ENCODE data around the gene MAP2K2. TPM values are rescaled to one million over a fixed set of nuclear protein-coding genes. Genes with fewer than 3 reads are reported as not detected.

The MAP2K2 gene
- total RNA-seq, 1 donor from 2014 or later: 155 TPM

DNA sequence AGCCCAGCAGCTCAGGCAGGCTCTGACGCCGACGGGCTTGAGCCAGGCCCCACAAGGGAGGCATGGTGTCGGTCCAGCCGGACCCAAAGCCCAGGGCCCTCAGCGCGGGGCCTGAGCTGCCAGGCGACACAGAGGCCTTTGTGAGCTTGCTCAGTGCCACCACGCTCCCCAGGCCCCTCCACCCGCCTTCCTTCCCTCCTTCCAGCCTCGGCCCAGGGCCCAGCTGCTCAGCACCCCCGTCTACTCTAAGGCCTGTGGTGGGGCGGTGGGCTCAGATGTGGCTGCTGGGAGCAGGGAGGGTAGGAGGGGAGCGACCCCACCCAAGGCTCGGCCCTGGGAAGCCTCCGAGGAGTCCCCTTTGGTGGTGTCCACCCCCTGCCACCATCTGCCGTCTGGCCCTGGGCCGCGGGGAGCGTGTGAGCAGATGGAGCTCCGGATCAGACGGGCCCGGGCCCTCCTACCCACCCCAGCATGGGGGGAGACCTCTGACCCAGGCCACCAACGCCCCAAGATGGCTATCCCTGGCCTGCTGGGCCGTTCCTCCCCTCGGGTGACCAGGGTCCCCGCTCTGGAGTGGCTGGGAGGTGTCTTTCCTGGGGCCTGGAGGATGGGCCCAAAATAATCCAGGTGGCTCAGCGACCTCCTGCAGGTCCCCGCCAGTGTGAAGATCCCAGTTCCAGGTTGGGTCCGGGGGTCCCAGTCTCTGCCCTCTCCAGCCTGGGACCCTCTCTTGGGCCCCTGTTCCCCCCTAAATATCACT, 65.0 kb downstream of the MAP2K2 start:
- Histone ChIP-seq H3K27ac (peak overlapping the region; percentile 90 to 94), H3K9me3 (no peaks in the 10 kb centered on the region), H3K4me3 (peak overlapping the region; percentile 45 to 57), H3K27me3 (no peaks in the 10 kb centered on the region), H3K36me3 (peaks cover 14 to 15% of the 10 kb centered on the region in 2 donors), H3K4me1 (peaks cover 46 to 59% of the 10 kb centered on the region in 2 donors)
- TF ChIP-seq, protein P1, sequence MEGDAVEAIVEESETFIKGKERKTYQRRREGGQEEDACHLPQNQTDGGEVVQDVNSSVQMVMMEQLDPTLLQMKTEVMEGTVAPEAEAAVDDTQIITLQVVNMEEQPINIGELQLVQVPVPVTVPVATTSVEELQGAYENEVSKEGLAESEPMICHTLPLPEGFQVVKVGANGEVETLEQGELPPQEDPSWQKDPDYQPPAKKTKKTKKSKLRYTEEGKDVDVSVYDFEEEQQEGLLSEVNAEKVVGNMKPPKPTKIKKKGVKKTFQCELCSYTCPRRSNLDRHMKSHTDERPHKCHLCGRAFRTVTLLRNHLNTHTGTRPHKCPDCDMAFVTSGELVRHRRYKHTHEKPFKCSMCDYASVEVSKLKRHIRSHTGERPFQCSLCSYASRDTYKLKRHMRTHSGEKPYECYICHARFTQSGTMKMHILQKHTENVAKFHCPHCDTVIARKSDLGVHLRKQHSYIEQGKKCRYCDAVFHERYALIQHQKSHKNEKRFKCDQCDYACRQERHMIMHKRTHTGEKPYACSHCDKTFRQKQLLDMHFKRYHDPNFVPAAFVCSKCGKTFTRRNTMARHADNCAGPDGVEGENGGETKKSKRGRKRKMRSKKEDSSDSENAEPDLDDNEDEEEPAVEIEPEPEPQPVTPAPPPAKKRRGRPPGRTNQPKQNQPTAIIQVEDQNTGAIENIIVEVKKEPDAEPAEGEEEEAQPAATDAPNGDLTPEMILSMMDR (IDR thresholded peaks at IDR 0.05): no peak
- DNase-seq (ENCODE audit: low spot score in 2 of 2): no peak
- intact Hi-C loops (cut with DNase I): no loop called here

DNA sequence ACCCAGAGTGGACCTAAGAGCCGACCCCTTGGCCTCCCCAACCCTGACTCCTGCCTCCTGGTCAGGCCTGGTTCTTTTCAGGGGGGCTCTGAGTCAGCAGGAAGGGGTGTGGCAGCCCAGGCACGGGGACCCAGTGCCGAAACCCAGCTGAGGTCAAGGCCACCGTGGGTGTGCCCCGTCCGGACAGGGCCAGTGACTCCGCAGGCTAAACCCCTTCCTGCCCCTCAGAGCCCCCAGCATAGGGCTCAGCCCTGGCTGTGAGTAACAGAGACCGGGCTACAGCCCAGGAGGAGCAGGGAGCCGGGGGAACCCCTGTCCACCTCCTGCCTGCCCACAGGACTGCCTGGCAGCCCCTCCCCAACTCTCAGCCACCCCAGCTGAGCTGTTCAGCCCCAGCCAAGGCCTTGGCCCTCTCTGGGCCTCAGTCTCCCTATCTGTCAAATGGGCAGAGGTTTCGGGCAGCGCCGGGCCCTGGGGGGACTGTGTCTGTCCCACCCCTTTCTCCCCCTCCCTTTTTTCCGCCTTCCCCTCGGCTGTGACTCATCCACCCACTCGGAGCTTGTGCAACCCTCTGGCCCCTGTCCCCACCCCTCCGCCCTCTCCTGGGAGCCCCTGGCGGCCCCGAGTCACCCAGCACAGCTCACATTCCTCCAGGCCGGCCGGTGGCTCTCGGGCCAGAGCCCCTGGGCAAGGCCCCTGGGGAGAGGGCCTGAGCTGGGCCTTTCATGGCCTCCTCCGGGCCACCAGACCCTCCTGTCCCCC, 65.8 kb downstream of the MAP2K2 start:
- DNase-seq (ENCODE audit: low spot score in 2 of 2): peak; percentile 71 to 95
- peak overlapping the region; percentile 45 to 57 for H3K4me3 ChIP-seq
- intact Hi-C loops (cut with DNase I): no loop called here

DNA sequence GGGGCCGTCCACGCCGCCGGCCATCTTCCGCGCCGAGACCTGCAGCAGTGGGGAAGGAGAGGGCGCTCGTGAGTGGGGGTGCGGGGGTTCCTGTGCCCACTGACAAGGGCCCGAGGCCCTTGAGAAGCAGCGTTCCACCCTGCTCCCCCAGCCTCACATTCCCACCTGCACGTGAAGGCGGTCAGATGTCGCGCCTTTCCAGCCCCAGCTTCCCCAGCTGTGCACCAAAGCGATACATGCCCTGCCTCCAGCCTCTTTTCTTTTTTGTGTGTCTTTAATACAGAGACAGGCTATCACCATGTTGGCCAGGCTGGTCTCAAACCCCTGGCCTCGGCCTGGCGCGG, 68.7 kb downstream of the MAP2K2 start:
- intact Hi-C loops (cut with DNase I): no loop called here
- no peaks in the 10 kb centered on the region for H3K27me3 ChIP-seq
- TF ChIP-seq, protein P1 (IDR thresholded peaks at IDR 0.05): no peak
- H3K4me3 ChIP-seq: no peak overlapping the region
- peaks cover 34 to 40% of the 10 kb centered on the region in 2 donors for H3K36me3 ChIP-seq
- H3K4me1 ChIP-seq: peaks cover 22 to 41% of the 10 kb centered on the region in 2 donors
- DNase-seq (ENCODE audit: low spot score in 2 of 2): no peak
- no peaks in the 10 kb centered on the region for H3K9me3 ChIP-seq
- H3K27ac ChIP-seq: no peak overlapping the region

More for the DNA sequence above, 65.8 kb downstream of the MAP2K2 start:
- TF ChIP-seq, protein P1 (IDR thresholded peaks at IDR 0.05): peak in 2 of 3 experiments; percentile 11 to 14
- H3K9me3 ChIP-seq: no peaks in the 10 kb centered on the region
- peaks cover 41 to 56% of the 10 kb centered on the region in 2 donors for H3K4me1 ChIP-seq
- H3K27me3 ChIP-seq: no peaks in the 10 kb centered on the region
- H3K27ac ChIP-seq: peak overlapping the region; percentile 90 to 94
- H3K36me3 ChIP-seq: peaks cover 22 to 23% of the 10 kb centered on the region in 2 donors

DNA sequence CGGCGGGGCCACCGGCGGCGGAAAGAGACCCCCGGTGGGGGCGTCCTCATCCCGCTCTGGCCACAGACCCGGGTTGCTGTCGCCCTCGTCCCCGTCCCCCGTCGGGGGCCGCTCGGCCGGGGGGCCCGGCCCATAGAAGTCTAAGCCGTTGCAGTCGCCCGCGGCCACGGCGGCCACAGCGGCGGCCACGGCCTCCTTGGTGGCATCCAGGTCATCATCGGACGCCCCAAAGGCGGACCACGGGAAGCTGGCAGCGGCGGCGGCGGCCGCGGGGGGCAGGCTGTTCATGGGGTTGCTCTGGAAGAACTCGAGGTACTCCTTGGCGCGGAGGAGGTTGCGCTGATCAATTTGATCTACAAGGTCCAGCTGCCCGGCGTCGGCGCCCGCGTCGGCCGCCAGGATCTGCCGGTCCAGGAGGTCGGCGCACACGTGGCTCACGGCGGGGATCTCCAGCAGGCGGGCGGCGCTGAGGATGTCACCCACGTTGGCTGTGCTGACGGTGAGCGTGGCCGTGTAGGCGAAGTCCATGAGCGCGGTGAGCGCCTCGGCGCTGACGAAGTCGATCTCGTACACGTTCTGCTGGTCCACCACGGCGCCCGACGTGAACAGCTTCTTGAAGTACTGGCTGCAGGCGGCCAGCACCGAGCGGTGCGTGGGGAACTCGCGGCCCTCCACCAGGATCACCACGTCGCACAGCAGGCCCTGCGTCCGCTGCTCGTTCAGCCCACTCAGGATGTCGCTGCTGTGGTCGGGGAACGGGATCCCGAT, 69.3 kb downstream of the MAP2K2 start:
- Histone ChIP-seq H3K9me3 (no peaks in the 10 kb centered on the region), H3K4me3 (no peak overlapping the region), H3K4me1 (peaks cover 17 to 35% of the 10 kb centered on the region in 2 donors), H3K36me3 (peaks cover 34 to 42% of the 10 kb centered on the region in 2 donors), H3K27me3 (no peaks in the 10 kb centered on the region), H3K27ac (no peak overlapping the region)
- TF ChIP-seq, protein P1 (IDR thresholded peaks at IDR 0.05): no peak
- DNase-seq (ENCODE audit: low spot score in 2 of 2): no peak
- intact Hi-C loops (cut with DNase I): no loop called here

DNA sequence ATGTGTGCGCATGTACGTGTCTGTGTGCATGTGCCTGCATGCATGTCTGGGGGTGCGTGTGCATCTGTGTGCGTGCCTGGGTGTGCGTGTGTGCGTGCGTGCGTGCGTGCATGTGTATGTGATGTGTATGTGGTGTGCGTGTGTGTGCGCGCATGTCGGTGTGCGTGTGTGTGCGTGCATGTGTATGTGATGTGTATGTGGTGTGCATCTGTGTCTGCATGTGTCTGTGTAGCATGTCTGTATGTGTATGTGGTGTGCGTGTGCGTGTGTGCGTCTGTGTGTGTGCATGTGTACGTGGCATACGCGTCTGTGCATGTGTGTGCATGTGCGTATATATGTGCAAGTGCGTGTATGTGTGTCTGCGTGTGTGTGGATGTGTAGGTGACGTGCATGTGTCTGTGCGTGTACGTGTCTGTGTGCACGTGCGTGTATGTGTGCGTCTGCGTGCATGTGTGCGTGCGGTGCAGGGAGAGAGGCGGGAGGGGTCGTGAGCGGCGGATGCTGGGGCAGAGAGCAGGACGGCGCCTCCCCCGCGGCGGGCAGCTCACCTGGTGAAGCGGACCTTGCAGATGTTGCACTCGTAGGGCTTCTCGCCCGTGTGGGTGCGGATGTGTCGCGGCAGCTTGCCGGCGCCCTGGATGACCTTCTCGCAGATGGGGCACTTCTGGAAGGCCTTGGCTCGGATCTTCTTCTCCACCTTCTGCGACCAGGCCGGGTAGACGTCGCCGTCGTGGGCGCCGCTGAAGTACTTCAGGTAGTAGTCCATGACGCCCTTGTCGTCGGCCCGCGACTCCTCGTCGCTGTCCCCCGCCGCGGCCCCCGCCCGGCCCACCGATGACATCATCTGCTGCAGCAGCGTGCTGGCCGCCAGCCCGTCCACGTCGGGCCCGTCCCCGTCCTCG, 70.2 kb downstream of the MAP2K2 start:
- intact Hi-C loops (cut with DNase I): no loop called here

More for the DNA sequence above, 70.2 kb downstream of the MAP2K2 start:
- Histone ChIP-seq H3K9me3 (no peaks in the 10 kb centered on the region), H3K27me3 (no peaks in the 10 kb centered on the region), H3K4me3 (no peak overlapping the region), H3K27ac (no peak overlapping the region), H3K36me3 (peaks cover 38 to 44% of the 10 kb centered on the region in 2 donors), H3K4me1 (peaks cover 8 to 26% of the 10 kb centered on the region in 2 donors)
- no peak for DNase-seq (ENCODE audit: low spot score in 2 of 2)
- TF ChIP-seq, protein P1 (IDR thresholded peaks at IDR 0.05): no peak
